Activated CD4-positive, alpha-beta T cell treated with anti-CD3 and anti-CD28 coated beads for 4 hours (primary cell): ENCODE data around the gene TPCN2.

Experiments used
- DNase-seq, 2 donors: peaks; one replicate each; pipeline ENCODE4 v3.0.0-alpha.2; 2020

The TPCN2 gene

GRCh38 chr11:69171476-69172240 is 122.9 kb downstream of the TPCN2 start:
- no peak for DNase-seq

DNA sequence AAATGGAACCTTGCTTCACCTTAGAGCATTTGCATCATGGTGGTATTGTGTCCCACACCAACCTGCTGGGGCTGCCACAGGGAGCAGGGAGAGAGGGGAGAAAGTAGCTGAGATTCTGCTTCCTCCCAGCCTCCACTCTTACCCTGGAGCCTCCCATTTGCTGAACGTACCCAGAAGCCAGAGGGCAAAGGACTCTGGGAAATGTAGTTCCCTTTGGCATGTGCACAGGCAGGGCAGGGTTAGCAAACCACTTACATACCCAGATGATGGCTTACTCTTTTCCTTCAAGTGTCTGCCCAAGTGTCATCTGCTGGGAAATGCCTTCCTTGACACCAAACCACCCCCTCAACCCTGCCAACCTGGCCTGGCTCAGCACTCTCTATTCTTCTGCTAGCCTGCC is 123.9 kb downstream of the TPCN2 start:
- DNase-seq = no peak

GRCh38 chr11:69173331-69173730 is 124.6 kb downstream of the TPCN2 start:
- DNase-seq = no peak

- DNase-seq = no peak
Measured at GRCh38 chr11:69173925-69174581, 125.3 kb downstream of the TPCN2 start.

- DNase-seq = no peak
Measured at GRCh38 chr11:69174841-69175240, 126.1 kb downstream of the TPCN2 start.

GRCh38 chr11:69178819-69179482 is 130.2 kb downstream of the TPCN2 start:
- no peak for DNase-seq

DNA sequence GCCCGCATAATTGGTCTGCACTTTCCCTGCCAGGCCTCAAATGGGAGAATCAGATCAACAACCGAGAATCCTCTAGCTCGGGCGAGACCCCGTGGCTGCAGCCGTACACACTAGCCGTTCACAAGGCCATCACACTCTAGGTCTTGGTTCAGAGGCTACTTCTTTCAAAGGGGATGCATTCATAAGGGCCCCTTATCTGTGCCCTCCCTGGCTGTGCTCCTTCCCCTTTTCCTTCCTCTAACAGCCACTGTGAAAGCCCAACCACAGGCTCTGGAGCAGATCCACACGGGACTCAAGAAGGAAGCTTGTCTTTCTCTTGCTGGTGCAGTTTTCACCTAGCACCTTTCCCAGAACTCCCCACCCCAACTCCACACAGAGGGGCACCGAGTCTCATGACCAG is 131.5 kb downstream of the TPCN2 start:
- DNase-seq = no peak

GRCh38 chr11:69180726-69181125 is 132.0 kb downstream of the TPCN2 start:
- no peak for DNase-seq

GRCh38 chr11:69183613-69184012 is 134.9 kb downstream of the TPCN2 start:
- no peak for DNase-seq
